Hematopoietic multipotent progenitor cell treated with erythropoietin and hydrocortisone succinate and interleukin-3 and kit ligand, for 6 days (in vitro differentiated cells): ENCODE results near the gene FAM184A.

ENCODE experiments used
- DNase-seq: peaks from one replicate; pipeline ENCODE4 v3.0.0-alpha.2; 2015

Gene FAM184A

GRCh38 chr6:118952683-118953082, 125.8 kb downstream of the FAM184A start:
- DNase-seq, result no peak

- no peak for DNase-seq
Measured at GRCh38 chr6:118945217-118945616, 133.2 kb downstream of the FAM184A start.

GRCh38 chr6:118940770-118941169, 137.7 kb downstream of the FAM184A start:
- no peak for DNase-seq

GRCh38 chr6:118939683-118940082, 138.8 kb downstream of the FAM184A start:
- no peak for DNase-seq

GRCh38 chr6:118935978-118936703, 142.3 kb downstream of the FAM184A start:
- no peak for DNase-seq

- no peak for DNase-seq
Measured at GRCh38 chr6:118935331-118935668, 143.2 kb downstream of the FAM184A start.

GRCh38 chr6:118934461-118935330, 143.8 kb downstream of the FAM184A start, which contains the start of gene MCM9:
TSS of gene MCM9 (minus strand) at chr6:118935159. CDS start at chr6:118931723, 3,436 bp downstream.
- peak; percentile 95 for DNase-seq

GRCh38 chr6:118933855-118934460, 144.5 kb downstream of the FAM184A start:
- DNase-seq, result no peak

- no peak for DNase-seq
Measured at GRCh38 chr6:118932421-118932820, 146.0 kb downstream of the FAM184A start.

- no peak for DNase-seq
Measured at GRCh38 chr6:118931436-118931835, 147.0 kb downstream of the FAM184A start.

GRCh38 chr6:118930680-118931079, 147.8 kb downstream of the FAM184A start:
- no peak for DNase-seq

GRCh38 chr6:118923035-118923434, 155.4 kb downstream of the FAM184A start:
- no peak for DNase-seq

- no peak for DNase-seq
Measured at GRCh38 chr6:118921084-118921483, 157.4 kb downstream of the FAM184A start.

- DNase-seq, result no peak
Measured at GRCh38 chr6:118918329-118918725, 160.1 kb downstream of the FAM184A start.

GRCh38 chr6:118917546-118918328, 160.7 kb downstream of the FAM184A start:
- no peak for DNase-seq

GRCh38 chr6:118914598-118914997, 163.9 kb downstream of the FAM184A start:
- DNase-seq, result no peak

- no peak for DNase-seq
Measured at GRCh38 chr6:118913161-118913560, 165.3 kb downstream of the FAM184A start.

- DNase-seq, result no peak
Measured at GRCh38 chr6:118912646-118913045, 165.8 kb downstream of the FAM184A start.
